CD8-positive, alpha-beta memory T cell (primary cell): Measurements from ENCODE around the gene HS6ST2. TPM values are rescaled to one million over a fixed set of nuclear protein-coding genes. Genes with fewer than 3 reads are reported as not detected.

Source experiments
- CTCF ChIA-PET: fragments of 350-600 bp; sonication (Branson Sonifier 250); formaldehyde crosslinking; loops from one replicate; lab custom pipeline; 2021; ENCODE audit warnings: antibody characterized with exemption; lab: Charles Lee
- POLR2A ChIA-PET: fragments of 350-600 bp; sonication (Branson Sonifier 250); formaldehyde crosslinking; loops from one replicate; lab custom pipeline; 2021; ENCODE audit warnings: antibody characterized with exemption; lab: Charles Lee
- DNase-seq, 5 donors: peaks; one replicate each; pipeline versions ENCODE4 v3.0.0 to v3.0.0-alpha.2; 2020 to 2022; ENCODE audit warnings: mixed read lengths in 1 of 5
- H3K27ac ChIP-seq: one replicate; pipeline ENCODE4 v1.7.0; 2013; ENCODE audit warnings: low read depth, mild to moderate bottlenecking, low read length, moderate library complexity
- H3K27me3 ChIP-seq: 2 replicates; pipeline ENCODE4 v1.7.0; 2013; ENCODE audit warnings: low read length, mild to moderate bottlenecking; ENCODE audit not compliant: insufficient read depth, poor library complexity, severe bottlenecking
- H3K36me3 ChIP-seq: 2 replicates; pipeline ENCODE4 v1.7.0; 2013; ENCODE audit warnings: mild to moderate bottlenecking, low read length, moderate library complexity; ENCODE audit not compliant: insufficient read depth
- H3K4me1 ChIP-seq: 2 replicates; pipeline ENCODE4 v1.7.0; 2013; ENCODE audit warnings: mild to moderate bottlenecking, low read length, moderate library complexity; ENCODE audit not compliant: insufficient read depth
- H3K4me3 ChIP-seq: 2 replicates; pipeline ENCODE4 v1.7.0; 2013; ENCODE audit warnings: mild to moderate bottlenecking, low read length
- H3K9me3 ChIP-seq: 2 replicates; pipeline ENCODE4 v1.7.0; 2013; ENCODE audit warnings: mild to moderate bottlenecking, low read length
- H3K27ac Mint-ChIP-seq, 8 donors: one replicate each; pipeline ENCODE4 v1.8.0; 2020 to 2021; ENCODE audit warnings: mixed read lengths in 8 of 8, mild to moderate bottlenecking in 6 of 8, inconsistent platforms in 3 of 8, moderate library complexity in 3 of 8
- H3K27me3 Mint-ChIP-seq, 2 donors: one replicate each; pipeline ENCODE4 v1.8.0; 2020 to 2021; ENCODE audit warnings: mixed read lengths in 2 of 2, mild to moderate bottlenecking in 1 of 2, moderate library complexity in 1 of 2
- H3K36me3 Mint-ChIP-seq, 3 donors: one replicate each; pipeline ENCODE4 v1.8.0; 2020 to 2021; ENCODE audit warnings: mixed read lengths in 3 of 3, inconsistent platforms in 1 of 3, mild to moderate bottlenecking in 1 of 3
- H3K4me1 Mint-ChIP-seq, 3 donors: one replicate each; pipeline ENCODE4 v1.8.0; 2020 to 2021; ENCODE audit warnings: mixed read lengths in 3 of 3, inconsistent platforms in 1 of 3, mild to moderate bottlenecking in 1 of 3
- H3K4me3 Mint-ChIP-seq, 7 donors: one replicate each; pipeline ENCODE4 v1.8.0; 2020 to 2021; ENCODE audit warnings: mixed read lengths in 7 of 7, mild to moderate bottlenecking in 6 of 7, moderate library complexity in 4 of 7, inconsistent platforms in 2 of 7
- H3K9me3 Mint-ChIP-seq, 5 donors: one replicate each; pipeline ENCODE4 v1.8.0; 2020 to 2022; ENCODE audit warnings: mixed read lengths in 5 of 5, mild to moderate bottlenecking in 3 of 5, moderate library complexity in 2 of 5, inconsistent platforms in 1 of 5
- polyA plus RNA-seq: library from polyadenylated mRNA; unstranded; fragments of 300-500 nt; fragmentation: Illumina TruSeq; gene quantifications from one replicate; pipeline ENCODE4 v1.2.3, GENCODE V29; 2021
- total RNA-seq, 2 experiments: library from RNA; stranded (reverse); gene quantifications; one replicate each; pipeline ENCODE4 v1.2.3, GENCODE V29; 2021

HS6ST2 gene
- under 1 TPM; 0.09 to 0.13 TPM for total RNA-seq
- not detected for polyA plus RNA-seq

DNA sequence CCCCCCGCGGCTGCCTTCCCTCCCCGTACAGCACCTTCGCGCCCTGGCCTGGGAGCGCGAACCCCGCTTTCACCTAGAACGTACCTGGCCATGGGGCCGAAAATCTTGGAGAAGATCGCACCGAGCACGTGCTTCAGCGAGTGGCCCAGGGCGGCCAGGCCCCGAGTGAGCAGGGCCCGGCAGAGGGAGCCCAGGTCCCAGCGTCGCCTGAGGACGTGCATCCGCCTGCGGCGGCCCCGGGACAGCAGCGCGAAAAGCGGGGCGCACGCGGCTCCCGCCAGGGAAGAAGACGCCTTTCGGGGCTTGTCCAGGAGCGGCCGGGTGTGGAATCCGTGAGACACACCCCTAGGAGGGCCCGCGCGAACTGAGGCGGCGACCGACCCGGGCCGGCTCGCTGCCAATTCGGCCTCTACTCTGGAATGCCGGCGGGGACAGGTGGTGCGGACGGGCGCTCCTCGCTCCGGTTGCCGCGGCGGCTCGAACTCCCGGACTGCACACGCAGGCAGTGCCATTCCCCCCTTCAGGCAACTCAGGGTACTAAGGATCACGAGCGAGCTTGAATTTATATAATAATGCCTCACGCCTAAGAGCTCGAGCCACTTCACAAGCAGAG is at the start of gene HS6ST2:
Gene HS6ST2 (minus strand): TSS at position 539 of the 613 bp plus-strand sequence.
- no peak for DNase-seq
- peaks cover 5 to 13% (median 9%) of the 10 kb centered on the region in 3 donors for H3K4me1 Mint-ChIP-seq
- POLR2A ChIA-PET = no interaction called here

GRCh38 chrX:133007458-133007857 is 49.0 kb upstream of the HS6ST2 start:
- H3K27me3 ChIP-seq = no peaks in the 10 kb centered on the region
- ChIA-PET POLR2A (no interaction called here), CTCF (no interaction called here)
- H3K4me3 ChIP-seq = no peak overlapping the region
- Mint-ChIP-seq H3K36me3 (no peaks in the 10 kb centered on the region), H3K4me3 (no peak overlapping the region), H3K4me1 (no peaks in the 10 kb centered on the region), H3K27ac (no peak overlapping the region), H3K27me3 (peaks cover 0 to 7% of the 10 kb centered on the region in 2 donors), H3K9me3 (peaks cover 0 to 3% (median 2%) of the 10 kb centered on the region in 5 donors)
- DNase-seq = no peak
- H3K9me3 ChIP-seq = no peaks in the 10 kb centered on the region
- H3K36me3 ChIP-seq = no peaks in the 10 kb centered on the region
- H3K4me1 ChIP-seq = no peaks in the 10 kb centered on the region
- H3K27ac ChIP-seq = no peak overlapping the region

More for the DNA sequence above, at the start of gene HS6ST2:
- Mint-ChIP-seq H3K4me3 (peak within 1 kb of the TSS in 6 of 7 donors; percentile 24 to 71 (median 50)), H3K27ac (no peak within 1 kb of the TSS), H3K9me3 (peaks cover 0 to 2% (median 0%) of the 10 kb centered on the region in 5 donors), H3K27me3 (peaks cover 27 to 32% of the 10 kb centered on the region in 2 donors), H3K36me3 (no peaks in the 10 kb centered on the region)
- Histone ChIP-seq H3K9me3 (no peaks in the 10 kb centered on the region), H3K4me3 (no peak within 1 kb of the TSS), H3K27ac (no peak within 1 kb of the TSS), H3K36me3 (no peaks in the 10 kb centered on the region), H3K4me1 (no peaks in the 10 kb centered on the region), H3K27me3 (no peaks in the 10 kb centered on the region)
- CTCF ChIA-PET = no interaction called here

- Mint-ChIP-seq H3K4me1 (no peaks in the 10 kb centered on the region), H3K9me3 (peaks cover 0 to 2% (median 0%) of the 10 kb centered on the region in 5 donors), H3K27ac (no peak overlapping the region), H3K36me3 (no peaks in the 10 kb centered on the region), H3K27me3 (peaks cover 2 to 11% of the 10 kb centered on the region in 2 donors), H3K4me3 (no peak overlapping the region)
- no peaks in the 10 kb centered on the region for H3K4me1 ChIP-seq
- no peaks in the 10 kb centered on the region for H3K27me3 ChIP-seq
- ChIA-PET CTCF (no interaction called here), POLR2A (no interaction called here)
- no peaks in the 10 kb centered on the region for H3K9me3 ChIP-seq
- no peak overlapping the region for H3K4me3 ChIP-seq
- DNase-seq = no peak
- H3K27ac ChIP-seq = no peak overlapping the region
- H3K36me3 ChIP-seq = no peaks in the 10 kb centered on the region
These were observed 47.2 kb upstream of the HS6ST2 start for GRCh38 chrX:133005616-133006015.

GRCh38 chrX:133005042-133005441 is 46.6 kb upstream of the HS6ST2 start:
- no peak for DNase-seq
- H3K9me3 ChIP-seq = no peaks in the 10 kb centered on the region
- no peaks in the 10 kb centered on the region for H3K36me3 ChIP-seq
- no peaks in the 10 kb centered on the region for H3K27me3 ChIP-seq
- no peak overlapping the region for H3K4me3 ChIP-seq
- Mint-ChIP-seq H3K27ac (no peak overlapping the region), H3K27me3 (peaks cover 2 to 11% of the 10 kb centered on the region in 2 donors), H3K9me3 (peaks cover 0 to 2% (median 0%) of the 10 kb centered on the region in 5 donors), H3K4me1 (no peaks in the 10 kb centered on the region), H3K36me3 (no peaks in the 10 kb centered on the region), H3K4me3 (no peak overlapping the region)
- ChIA-PET POLR2A (no interaction called here), CTCF (no interaction called here)
- no peaks in the 10 kb centered on the region for H3K4me1 ChIP-seq
- no peak overlapping the region for H3K27ac ChIP-seq

GRCh38 chrX:132999209-132999608 is 40.8 kb upstream of the HS6ST2 start:
- ChIA-PET POLR2A (no interaction called here), CTCF (no interaction called here)
- no peak overlapping the region for H3K27ac Mint-ChIP-seq

GRCh38 chrX:132990835-132991234 is 32.4 kb upstream of the HS6ST2 start:
- POLR2A ChIA-PET = no interaction called here
- Mint-ChIP-seq H3K27ac (no peak overlapping the region), H3K4me1 (no peaks in the 10 kb centered on the region), H3K4me3 (no peak overlapping the region), H3K9me3 (no peaks in the 10 kb centered on the region), H3K36me3 (no peaks in the 10 kb centered on the region), H3K27me3 (peaks cover 0 to 12% of the 10 kb centered on the region in 2 donors)
- no peak for DNase-seq
- Histone ChIP-seq H3K4me1 (no peaks in the 10 kb centered on the region), H3K4me3 (no peak overlapping the region), H3K27ac (no peak overlapping the region), H3K36me3 (no peaks in the 10 kb centered on the region), H3K27me3 (no peaks in the 10 kb centered on the region), H3K9me3 (no peaks in the 10 kb centered on the region)
- CTCF ChIA-PET = no interaction called here

More at GRCh38 chrX:132999209-132999608, 40.8 kb upstream of the HS6ST2 start:
- Histone ChIP-seq H3K9me3 (no peaks in the 10 kb centered on the region), H3K27ac (no peak overlapping the region), H3K4me3 (no peak overlapping the region), H3K4me1 (no peaks in the 10 kb centered on the region), H3K27me3 (no peaks in the 10 kb centered on the region), H3K36me3 (no peaks in the 10 kb centered on the region)
- Mint-ChIP-seq H3K4me3 (no peak overlapping the region), H3K9me3 (no peaks in the 10 kb centered on the region), H3K36me3 (no peaks in the 10 kb centered on the region), H3K4me1 (no peaks in the 10 kb centered on the region), H3K27me3 (peaks cover 2 to 4% of the 10 kb centered on the region in 2 donors)
- no peak for DNase-seq

GRCh38 chrX:132986556-132986955 is 28.1 kb upstream of the HS6ST2 start:
- no peaks in the 10 kb centered on the region for H3K9me3 ChIP-seq
- no peaks in the 10 kb centered on the region for H3K4me1 Mint-ChIP-seq
- no peak for DNase-seq
- ChIA-PET CTCF (no interaction called here), POLR2A (no interaction called here)
- no peak overlapping the region for H3K4me3 Mint-ChIP-seq
- H3K4me3 ChIP-seq = no peak overlapping the region
- no peak overlapping the region for H3K27ac Mint-ChIP-seq
- H3K27me3 Mint-ChIP-seq = peaks cover 8 to 19% of the 10 kb centered on the region in 2 donors
- H3K4me1 ChIP-seq = no peaks in the 10 kb centered on the region
- no peaks in the 10 kb centered on the region for H3K36me3 ChIP-seq
- no peak overlapping the region for H3K27ac ChIP-seq
- no peaks in the 10 kb centered on the region for H3K9me3 Mint-ChIP-seq
- H3K27me3 ChIP-seq = no peaks in the 10 kb centered on the region
- no peaks in the 10 kb centered on the region for H3K36me3 Mint-ChIP-seq

- ChIA-PET POLR2A (no interaction called here), CTCF (no interaction called here)
- no peak overlapping the region for H3K4me3 Mint-ChIP-seq
- peaks cover 0 to under 1% (median 0%) of the 10 kb centered on the region in 5 donors for H3K9me3 Mint-ChIP-seq
- no peak overlapping the region for H3K27ac Mint-ChIP-seq
- no peaks in the 10 kb centered on the region for H3K36me3 Mint-ChIP-seq
- H3K4me3 ChIP-seq = no peak overlapping the region
- no peaks in the 10 kb centered on the region for H3K4me1 Mint-ChIP-seq
- H3K27me3 ChIP-seq = no peaks in the 10 kb centered on the region
- no peaks in the 10 kb centered on the region for H3K36me3 ChIP-seq
- no peak for DNase-seq
- no peaks in the 10 kb centered on the region for H3K9me3 ChIP-seq
- H3K4me1 ChIP-seq = no peaks in the 10 kb centered on the region
- H3K27me3 Mint-ChIP-seq = peaks cover 8 to 11% of the 10 kb centered on the region in 2 donors
- H3K27ac ChIP-seq = no peak overlapping the region
These were observed 25.7 kb upstream of the HS6ST2 start for GRCh38 chrX:132984058-132984650.
